ENCODE data around the gene HMX3. TPM values are rescaled to one million over a fixed set of nuclear protein-coding genes. Genes with fewer than 3 reads are reported as not detected.
A peak's percentile ranks its signal among the peaks of the same experiment; 100 is the strongest.

Gene HMX3
- total and polyA plus RNA-seq, 2 of the 8 experiments (the other 6 are each of a cell fraction or from before 2014, with no cell fraction given): 0.05 TPM; not detected in 1

GRCh38 chr10:123133541-123134342 lies 2.0 kb upstream of the HMX3 start:
- Histone ChIP-seq H3K27me3 (replicated peaks in 1 of 4; ENCODE audit: control insufficient read depth in 3 of 4, extremely low read depth in 1 of 4, insufficient read depth in 3 of 4, low read length in 3 of 4) (peaks cover 54 to 84% (median 73%) of the 10 kb centered on the region in 4 experiments), H3K4me1 (replicated peaks in 1 of 4; ENCODE audit: control insufficient read depth in 3 of 4, insufficient read depth in 4 of 4, low read length in 3 of 4) (peaks cover 7 to 36% (median 22%) of the 10 kb centered on the region in 4 experiments), H3K14ac (ENCODE audit: insufficient read length) (no peak overlapping the region), H4K91ac (replicated peaks; ENCODE audit: insufficient read length, low read length) (no peak overlapping the region), H4K5ac (ENCODE audit: insufficient read length, low read depth, low read length) (no peak overlapping the region), H3K9ac (replicated peaks in 1 of 4; ENCODE audit: extremely low read depth in 1 of 4, low read depth in 3 of 4, low read length in 3 of 4) (no peak overlapping the region), H4K20me1 (replicated peaks in 1 of 2; ENCODE audit: control insufficient read depth in 1 of 2, insufficient read depth in 2 of 2, low read length in 2 of 2) (peaks cover 0 to 7% of the 10 kb centered on the region in 2 experiments), H3K4me3 (ENCODE audit: extremely low read depth in 1 of 4, insufficient read depth in 2 of 4, low read depth in 3 of 4, low read length in 4 of 4) (peak overlapping the region; percentile 18 to 59 (median 48); a peak in 7 of 8 replicates), H3K27ac (ENCODE audit: low read depth, low read length) (no peak overlapping the region), H3K4ac (replicated peaks; ENCODE audit: insufficient read length, low read depth, low read length) (no peak overlapping the region), H3K18ac (ENCODE audit: extremely low read depth, low read length) (peak overlapping the region; percentile 52; the same call in 1 of the 2 replicates), H4K8ac (ENCODE audit: extremely low read depth, insufficient read depth, low read length) (no peak overlapping the region; the same call in 1 of the 2 replicates), H2AFZ (ENCODE audit: low read length) (no peak overlapping the region), H2BK15ac (ENCODE audit: low read length) (no peak overlapping the region), H3K23ac (ENCODE audit: insufficient read length) (no peak overlapping the region), H3K4me2 (ENCODE audit: insufficient read depth in 1 of 2, low read depth in 2 of 2, low read length in 2 of 2) (peak overlapping the region; percentile 48 to 95), H3K23me2 (ENCODE audit: low read depth, low read length) (peaks cover 21% of the 10 kb centered on the region; the same call in 1 of the 2 replicates), H3K9me3 (ENCODE audit: insufficient read depth in 2 of 2, low read depth in 1 of 2, low read length in 1 of 2) (no peaks in the 10 kb centered on the region), H2BK5ac (ENCODE audit: low read depth, low read length) (no peak overlapping the region), H2BK120ac (replicated peaks; ENCODE audit: low read depth, low read length) (no peak overlapping the region), H3K56ac (replicated peaks; ENCODE audit: insufficient read length, low read depth, low read length) (no peak overlapping the region), H2AK5ac (ENCODE audit: low read depth, low read length) (no peak overlapping the region), H3K79me2 (ENCODE audit: control insufficient read depth in 1 of 2, insufficient read depth in 2 of 2, low read length in 2 of 2) (no peaks in the 10 kb centered on the region), H2BK12ac (ENCODE audit: low read depth, low read length) (peak overlapping the region; percentile 5; the same call in 1 of the 2 replicates), H3K79me1 (ENCODE audit: low read depth, low read length) (no peaks in the 10 kb centered on the region), H2BK20ac (ENCODE audit: low read length) (no peak overlapping the region), H3K36me3 (ENCODE audit: control insufficient read depth in 2 of 4, insufficient read depth in 4 of 4, low read length in 3 of 4) (no peaks in the 10 kb centered on the region; a peak in 1 of 8 replicates)
- no peak for DNase-seq (ENCODE audit: low read depth in 1 of 2, low spot score in 2 of 2)
- ChIA-PET POLR2A (ENCODE audit: partially characterized antibody) (interaction anchor here (1.5 to 2.8 kb wide), 4 partner anchors 11 to 21 kb away, joined by 3 to 35 read pairs (median 18); partner anchors contain the start of gene HMX2), CTCF (ENCODE audit: partially characterized antibody) (interaction anchor here (0.6 to 4.4 kb wide), 28 partner anchors 10 to 673 kb away, joined by 3 to 35 read pairs (median 4); partner anchors contain the start of gene BUB3)
- WGBS, 2 experiments (ENCODE audit: extremely low coverage in 1 of 2, insufficient coverage in 1 of 2, insufficient read length in 1 of 2, insufficient replicate concordance in 2 of 2, low coverage in 1 of 2, low lambda C conversion rate in 2 of 2, missing lambda C conversion rate in 1 of 2): 2% methylated on average over 40 of the region's 40 CpGs; no CpG with 5 or more reads in 1 of the 2 experiments
- FAIRE-seq: no peak
- TF ChIP-seq NANOG (IDR thresholded peaks at IDR 0.05; ENCODE audit: insufficient read depth, low read depth, low read length, poor library complexity, severe bottlenecking) (no peak), SIRT6 (IDR thresholded peaks at IDR 0.05; ENCODE audit: low read length) (no peak), TBP (IDR thresholded peaks at IDR 0.05; ENCODE audit: low read depth, low read length) (no peak), EZH2 (IDR thresholded peaks at IDR 0.05; ENCODE audit: low read depth, low read length, severe bottlenecking) (no peak), CEBPB (IDR thresholded peaks at IDR 0.05; ENCODE audit: low read depth, low read length) (no peak), GTF2F1 (IDR thresholded peaks at IDR 0.05; ENCODE audit: borderline replicate concordance, low read depth, low read length) (no peak), RFX5 (IDR thresholded peaks at IDR 0.05; ENCODE audit: borderline replicate concordance, low read depth, low read length) (no peak), SP2 (IDR thresholded peaks at IDR 0.05; ENCODE audit: low read length) (no peak)
- TF ChIP-seq, protein P1, sequence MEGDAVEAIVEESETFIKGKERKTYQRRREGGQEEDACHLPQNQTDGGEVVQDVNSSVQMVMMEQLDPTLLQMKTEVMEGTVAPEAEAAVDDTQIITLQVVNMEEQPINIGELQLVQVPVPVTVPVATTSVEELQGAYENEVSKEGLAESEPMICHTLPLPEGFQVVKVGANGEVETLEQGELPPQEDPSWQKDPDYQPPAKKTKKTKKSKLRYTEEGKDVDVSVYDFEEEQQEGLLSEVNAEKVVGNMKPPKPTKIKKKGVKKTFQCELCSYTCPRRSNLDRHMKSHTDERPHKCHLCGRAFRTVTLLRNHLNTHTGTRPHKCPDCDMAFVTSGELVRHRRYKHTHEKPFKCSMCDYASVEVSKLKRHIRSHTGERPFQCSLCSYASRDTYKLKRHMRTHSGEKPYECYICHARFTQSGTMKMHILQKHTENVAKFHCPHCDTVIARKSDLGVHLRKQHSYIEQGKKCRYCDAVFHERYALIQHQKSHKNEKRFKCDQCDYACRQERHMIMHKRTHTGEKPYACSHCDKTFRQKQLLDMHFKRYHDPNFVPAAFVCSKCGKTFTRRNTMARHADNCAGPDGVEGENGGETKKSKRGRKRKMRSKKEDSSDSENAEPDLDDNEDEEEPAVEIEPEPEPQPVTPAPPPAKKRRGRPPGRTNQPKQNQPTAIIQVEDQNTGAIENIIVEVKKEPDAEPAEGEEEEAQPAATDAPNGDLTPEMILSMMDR (IDR thresholded peaks at IDR 0.05; ENCODE audit: control extremely low read depth in 1 of 3, insufficient read depth in 1 of 3, low read depth in 1 of 3, low read length in 3 of 3): no peak
